ENCODE measurements around the gene GJC2.

GJC2 gene

GRCh38 chr1:228146417-228147150 is 3.1 kb upstream of the GJC2 start:
- DNase-seq: no peak

- DNase-seq: no peak
These were observed 2.5 kb upstream of the GJC2 start for GRCh38 chr1:228147151-228147693.

GRCh38 chr1:228147768-228148167 is 2.0 kb upstream of the GJC2 start:
- DNase-seq: no peak

GRCh38 chr1:228148196-228148861 is 1.4 kb upstream of the GJC2 start:
- DNase-seq: no peak

- DNase-seq: no peak
These were observed 760 bp upstream of the GJC2 start for GRCh38 chr1:228148935-228149405.

GRCh38 chr1:228150120-228150460 is 360 bp downstream of the GJC2 start:
- DNase-seq: no peak

GRCh38 chr1:228150461-228151179 is 890 bp downstream of the GJC2 start:
- DNase-seq: no peak

- no peak for DNase-seq
These were observed 1.6 kb downstream of the GJC2 start for GRCh38 chr1:228151180-228151925.

GRCh38 chr1:228152097-228152917 is 2.6 kb downstream of the GJC2 start:
- no peak for DNase-seq

GRCh38 chr1:228152918-228153258 is 3.2 kb downstream of the GJC2 start:
- no peak for DNase-seq

GRCh38 chr1:228154021-228154669 is 4.4 kb downstream of the GJC2 start:
- DNase-seq: no peak

- no peak for DNase-seq
These were observed 5.2 kb downstream of the GJC2 start for GRCh38 chr1:228154670-228155571.

- DNase-seq: no peak
These were observed 6.1 kb downstream of the GJC2 start for GRCh38 chr1:228155596-228156514.

- no peak for DNase-seq
These were observed 6.8 kb downstream of the GJC2 start for GRCh38 chr1:228156515-228156881.

GRCh38 chr1:228156941-228157728 is 7.4 kb downstream of the GJC2 start:
- DNase-seq: no peak

- DNase-seq: no peak
These were observed 8.0 kb downstream of the GJC2 start for GRCh38 chr1:228157729-228158126.

- no peak for DNase-seq
These were observed 8.6 kb downstream of the GJC2 start for GRCh38 chr1:228158151-228159007.

All from NCI-H2029 (cell line).